ENCODE results near the gene CHRM2. TPM values are rescaled to one million over a fixed set of nuclear protein-coding genes. Genes with fewer than 3 reads are reported as not detected.

CHRM2 gene
- total RNA-seq, 6 donors from 2014 or later = 1.3 to 8.5 (median 3.0) TPM

DNA sequence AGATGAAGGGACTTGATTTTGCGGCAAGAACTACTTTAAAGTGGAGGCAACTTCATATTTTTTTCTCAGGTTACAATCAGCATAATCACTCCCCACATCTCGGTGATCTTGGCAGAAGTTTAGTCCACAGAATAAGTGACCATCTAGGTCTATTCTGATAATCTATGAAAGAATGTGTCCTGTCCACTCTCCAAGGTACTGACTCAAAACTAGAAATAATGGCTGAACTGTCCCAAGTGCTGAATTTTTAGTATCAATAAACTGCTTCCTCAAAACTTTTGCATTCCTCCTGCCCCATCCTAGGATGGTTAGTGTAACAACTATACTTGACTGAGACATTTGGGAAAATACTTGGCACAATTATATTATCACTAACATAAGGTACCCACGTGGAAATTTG, 10.9 kb upstream of the CHRM2 start:
- no peaks in the 10 kb centered on the region for H3K27me3 ChIP-seq
- H3K36me3 ChIP-seq = no peaks in the 10 kb centered on the region
- no peak overlapping the region for H3K27ac ChIP-seq
- no peak overlapping the region for H3K4me3 ChIP-seq
- no peak for DNase-seq
- no peaks in the 10 kb centered on the region for H3K9me3 ChIP-seq
- H3K4me1 ChIP-seq = no peaks in the 10 kb centered on the region
- no peak for TF ChIP-seq POLR2AphosphoS5 (IDR thresholded peaks at IDR 0.05)
- WGBS, 2 donors = 49 to 50% methylated on average over 3 of the region's 3 CpGs
- ATAC-seq (ENCODE audit: low FRiP score in 2 of 2) = no peak

DNA sequence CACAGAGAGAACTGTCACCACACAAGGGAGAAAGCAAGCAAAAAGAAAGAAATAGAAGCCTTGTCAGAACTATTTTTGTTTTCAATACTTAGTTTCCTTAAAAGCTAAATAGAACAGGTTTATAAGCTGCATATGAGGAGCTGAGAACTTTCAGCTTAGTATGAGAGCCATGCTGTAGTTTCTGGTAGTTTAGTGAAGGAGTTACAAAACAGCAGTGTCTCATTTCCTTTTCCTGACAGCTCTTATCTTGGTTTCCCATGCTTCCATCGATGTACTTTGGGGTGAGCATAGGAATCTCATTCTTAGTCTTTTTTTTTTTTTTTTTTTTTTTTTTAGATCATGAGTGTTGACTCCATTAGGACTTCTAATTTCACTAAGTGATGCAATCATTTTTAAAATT, 8.6 kb upstream of the CHRM2 start:
- Histone ChIP-seq H3K27me3 (no peaks in the 10 kb centered on the region), H3K4me3 (no peak overlapping the region), H3K36me3 (no peaks in the 10 kb centered on the region), H3K4me1 (no peaks in the 10 kb centered on the region), H3K9me3 (no peaks in the 10 kb centered on the region), H3K27ac (no peak overlapping the region)
- ATAC-seq (ENCODE audit: low FRiP score in 2 of 2) (no peak), DNase-seq (no peak)
- TF ChIP-seq POLR2AphosphoS5 (IDR thresholded peaks at IDR 0.05) (no peak), EP300 (IDR thresholded peaks at IDR 0.05) (no peak), POLR2A (IDR thresholded peaks at IDR 0.05) (no peak)
- TF ChIP-seq, protein P1, sequence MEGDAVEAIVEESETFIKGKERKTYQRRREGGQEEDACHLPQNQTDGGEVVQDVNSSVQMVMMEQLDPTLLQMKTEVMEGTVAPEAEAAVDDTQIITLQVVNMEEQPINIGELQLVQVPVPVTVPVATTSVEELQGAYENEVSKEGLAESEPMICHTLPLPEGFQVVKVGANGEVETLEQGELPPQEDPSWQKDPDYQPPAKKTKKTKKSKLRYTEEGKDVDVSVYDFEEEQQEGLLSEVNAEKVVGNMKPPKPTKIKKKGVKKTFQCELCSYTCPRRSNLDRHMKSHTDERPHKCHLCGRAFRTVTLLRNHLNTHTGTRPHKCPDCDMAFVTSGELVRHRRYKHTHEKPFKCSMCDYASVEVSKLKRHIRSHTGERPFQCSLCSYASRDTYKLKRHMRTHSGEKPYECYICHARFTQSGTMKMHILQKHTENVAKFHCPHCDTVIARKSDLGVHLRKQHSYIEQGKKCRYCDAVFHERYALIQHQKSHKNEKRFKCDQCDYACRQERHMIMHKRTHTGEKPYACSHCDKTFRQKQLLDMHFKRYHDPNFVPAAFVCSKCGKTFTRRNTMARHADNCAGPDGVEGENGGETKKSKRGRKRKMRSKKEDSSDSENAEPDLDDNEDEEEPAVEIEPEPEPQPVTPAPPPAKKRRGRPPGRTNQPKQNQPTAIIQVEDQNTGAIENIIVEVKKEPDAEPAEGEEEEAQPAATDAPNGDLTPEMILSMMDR (IDR thresholded peaks at IDR 0.05) = no peak
- WGBS, 2 donors = 5 to 27% methylated on average over 1 of the region's 1 CpG

DNA sequence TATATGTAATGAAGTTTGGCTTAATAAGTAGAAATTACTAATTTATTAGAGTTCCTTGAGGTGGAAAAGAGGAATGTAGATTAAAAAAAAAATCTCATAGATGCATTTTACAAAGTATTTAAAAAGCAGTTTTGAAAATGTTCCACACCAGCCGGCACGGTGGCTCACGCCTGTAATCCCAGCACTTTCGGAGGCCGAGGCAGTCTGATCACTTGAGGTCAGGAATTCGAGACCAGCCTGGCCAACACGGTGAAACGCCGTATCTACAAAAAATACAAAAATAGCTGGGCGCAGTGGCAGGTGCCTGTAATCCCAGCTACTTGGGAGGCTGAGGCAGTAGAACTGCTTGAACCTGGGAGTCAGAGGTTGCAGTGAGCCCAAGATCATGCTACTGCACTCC, 3.2 kb upstream of the CHRM2 start:
- 89% methylated on average over 10 of the region's 10 CpGs for WGBS, 2 donors

DNA sequence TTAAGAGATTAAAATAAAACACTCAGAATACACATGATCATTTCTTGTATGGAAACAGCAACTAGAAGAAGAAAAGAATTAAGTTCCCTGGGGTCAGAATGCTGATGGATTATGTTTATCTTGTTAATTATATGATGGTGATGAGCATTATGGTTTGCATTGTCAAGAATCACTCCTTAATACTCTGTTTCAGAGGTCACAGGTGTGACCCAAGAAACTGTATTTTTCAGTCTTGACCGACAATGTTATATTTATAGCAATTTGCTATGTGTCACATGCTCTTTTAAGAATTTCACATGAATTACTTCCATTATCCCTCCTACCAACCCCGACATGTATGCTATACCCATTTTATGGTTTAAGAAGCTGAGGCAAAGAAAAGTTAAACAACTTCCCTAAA, 2.7 kb upstream of the CHRM2 start:
- no peak overlapping the region for H3K4me3 ChIP-seq
- H3K27me3 ChIP-seq = peaks cover 0 to 16% (median 3%) of the 10 kb centered on the region in 4 donors
- 84 to 90% methylated on average over 2 of the region's 2 CpGs for WGBS, 2 donors
- H3K27ac ChIP-seq = no peak overlapping the region
- no peaks in the 10 kb centered on the region for H3K9me3 ChIP-seq
- H3K36me3 ChIP-seq = no peaks in the 10 kb centered on the region
- ATAC-seq (ENCODE audit: low FRiP score in 2 of 2) = no peak
- H3K4me1 ChIP-seq = peaks cover 9 to 26% (median 23%) of the 10 kb centered on the region in 4 donors
- DNase-seq = no peak
- TF ChIP-seq POLR2AphosphoS5 (IDR thresholded peaks at IDR 0.05) (no peak), POLR2A (IDR thresholded peaks at IDR 0.05) (no peak), EP300 (IDR thresholded peaks at IDR 0.05) (no peak)

More for the DNA sequence above, 3.2 kb upstream of the CHRM2 start:
- ATAC-seq (ENCODE audit: low FRiP score in 2 of 2) (no peak), DNase-seq (no peak)
- no peaks in the 10 kb centered on the region for H3K9me3 ChIP-seq
- no peaks in the 10 kb centered on the region for H3K36me3 ChIP-seq
- H3K4me1 ChIP-seq = peaks cover 4 to 21% (median 18%) of the 10 kb centered on the region in 4 donors
- TF ChIP-seq EP300 (IDR thresholded peaks at IDR 0.05) = no peak
- no peak for TF ChIP-seq POLR2A (IDR thresholded peaks at IDR 0.05)
- TF ChIP-seq, protein P1 (IDR thresholded peaks at IDR 0.05) = no peak
- no peak for TF ChIP-seq POLR2AphosphoS5 (IDR thresholded peaks at IDR 0.05)
- H3K27me3 ChIP-seq = peaks cover 0 to 14% (median 3%) of the 10 kb centered on the region in 4 donors
- H3K27ac ChIP-seq = no peak overlapping the region
- H3K4me3 ChIP-seq = no peak overlapping the region

DNA sequence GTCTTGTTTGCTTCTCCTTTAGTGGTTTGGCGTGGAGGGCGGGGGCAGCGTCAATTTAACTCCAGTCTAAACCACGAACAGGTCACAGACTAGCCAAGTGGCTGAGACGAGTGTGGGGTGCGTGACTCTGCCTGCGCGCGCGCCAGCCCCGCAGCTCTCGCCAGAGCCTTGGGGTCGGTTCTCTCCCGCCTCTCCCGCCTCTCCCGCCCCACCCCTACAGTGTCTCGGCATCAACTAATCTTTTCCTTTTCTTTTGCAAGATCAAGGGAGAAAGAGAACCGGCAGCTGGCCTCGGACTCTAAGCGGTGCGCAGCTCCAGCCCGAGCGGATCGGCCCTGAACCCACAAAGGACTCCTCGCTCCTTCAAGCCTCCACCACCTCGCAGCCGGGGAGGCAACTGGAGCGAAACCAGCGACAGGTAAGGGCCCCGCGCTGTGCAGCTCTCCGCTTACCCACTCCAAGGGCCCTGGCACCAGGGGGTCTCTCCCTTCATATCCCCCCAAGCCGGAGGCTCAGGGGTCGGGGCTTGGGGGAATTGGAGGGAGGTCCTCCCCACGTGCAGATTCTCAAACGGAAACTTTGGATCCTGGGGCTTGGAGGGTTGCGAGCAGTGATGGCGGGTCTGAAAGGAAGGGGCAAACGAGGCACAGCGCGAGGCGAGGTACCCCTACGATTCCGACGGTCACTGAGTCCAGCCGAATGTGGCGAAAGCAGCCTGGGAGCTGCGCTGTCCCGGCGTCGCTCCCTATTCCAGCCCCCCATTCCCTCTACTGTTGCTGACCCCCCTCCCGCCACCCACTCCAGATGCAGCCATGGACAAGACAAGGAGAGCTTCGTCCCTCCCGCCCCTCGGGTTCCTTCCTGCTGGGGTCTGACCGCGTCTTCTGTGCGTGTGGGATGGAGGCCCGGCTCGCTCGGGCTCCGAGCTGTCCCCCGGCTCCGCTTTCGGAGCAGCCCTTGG, 829 bp downstream of the CHRM2 start:
- H3K4me3 ChIP-seq = peak overlapping the region; percentile 22 to 56 (median 38)
- no peaks in the 10 kb centered on the region for H3K36me3 ChIP-seq
- H3K4me1 ChIP-seq = peaks cover 15 to 34% (median 26%) of the 10 kb centered on the region in 4 donors
- ATAC-seq (ENCODE audit: low FRiP score in 2 of 2) (no peak), DNase-seq (peak in 1 of 2 donors; percentile 62)
- 3% methylated on average over 30 to 52 of the region's 65 CpGs for whole genome bisulfite sequencing, 2 donors
- no peak overlapping the region for H3K27ac ChIP-seq
- TF ChIP-seq POLR2A (IDR thresholded peaks at IDR 0.05) (no peak), POLR2AphosphoS5 (IDR thresholded peaks at IDR 0.05) (no peak), EP300 (IDR thresholded peaks at IDR 0.05) (no peak)
- TF ChIP-seq, protein P1 (IDR thresholded peaks at IDR 0.05) = no peak
- H3K9me3 ChIP-seq = no peaks in the 10 kb centered on the region
- peaks cover 0 to 18% (median 5%) of the 10 kb centered on the region in 4 donors for H3K27me3 ChIP-seq

Measured in upper lobe of left lung (tissue), 6 donors.